Right atrium auricular region (tissue), 2 donors: Measurements from ENCODE around the gene SMURF2. TPM values are rescaled to one million over a fixed set of nuclear protein-coding genes. Genes with fewer than 3 reads are reported as not detected.
"Not testable (repeated sequence)": the region's sequence is repeated elsewhere in the genome, so short reads cannot be mapped to it uniquely, and the experiment has no call there.

ENCODE experiments used
- DNase-seq: peaks from one replicate; pipeline ENCODE4 v3.0.0-alpha.2; 2019; ENCODE audit warnings: low spot score
- H3K27ac ChIP-seq, 2 donors: fragments of 200-600 bp; sonication (generic); 1 replicate in 1 of 2; 2 replicates in 1 of 2; pipeline ENCODE4 v1.5.1; 2016 to 2019
- H3K27me3 ChIP-seq, 2 donors: fragments of 200-600 bp; sonication (generic); one replicate each; pipeline versions ENCODE4 v1.5.1 to v1.6.0; 2017 to 2019
- H3K36me3 ChIP-seq: fragments of 200-600 bp; sonication (generic); one replicate; pipeline ENCODE4 v1.5.1; 2016
- H3K4me1 ChIP-seq, 2 donors: fragments of 200-600 bp; sonication (generic); one replicate each; pipeline versions ENCODE4 v1.5.1 to v1.6.0; 2017 to 2019
- H3K4me3 ChIP-seq, 2 donors: fragments of 200-600 bp; sonication (generic); 1 replicate in 1 of 2; 2 replicates in 1 of 2; pipeline ENCODE4 v1.5.1; 2017 to 2019; ENCODE audit warnings: mild to moderate bottlenecking in 1 of 2, moderate library complexity in 1 of 2
- H3K9me3 ChIP-seq, 2 donors: fragments of 200-600 bp; sonication (generic); one replicate each; pipeline ENCODE4 v1.5.1; 2019
- CTCF ChIP-seq, 2 donors: fragments of 200-600 bp; sonication (generic); IDR thresholded peaks; one replicate each; pipeline ENCODE4 v1.5.1; 2019; ENCODE audit warnings: antibody characterized with exemption in 2 of 2
- total RNA-seq, 2 donors: library from RNA; depleted of rRNA; stranded (reverse); fragments of >200 nt; gene quantifications; one replicate each; pipeline ENCODE4 v1.1.0, GENCODE V29; 2016

SMURF2 gene
- total RNA-seq, 2 donors from 2014 or later: 12.6 to 15.3 TPM

DNA sequence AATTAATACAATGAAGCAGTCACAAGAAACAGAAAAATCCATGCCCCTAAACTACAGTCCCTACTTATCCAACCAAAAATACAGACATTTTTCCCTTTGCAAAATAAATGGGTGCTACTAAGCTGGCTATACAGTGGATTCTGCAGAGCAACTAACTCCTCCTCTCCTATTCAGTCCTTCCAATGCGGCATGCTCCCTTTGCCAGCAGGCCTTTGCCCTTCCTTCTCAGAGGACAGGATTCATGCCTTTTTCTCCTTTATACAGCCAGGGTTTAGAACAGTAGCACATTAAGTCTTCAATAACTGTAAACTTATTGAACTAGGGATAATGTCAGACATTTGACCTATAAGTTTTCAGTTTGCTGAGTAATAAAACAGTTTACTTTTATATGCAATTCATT is 70.2 kb downstream of the SMURF2 start:
- no peak for DNase-seq
- H3K27me3 ChIP-seq: no peaks in the 10 kb centered on the region
- no peak overlapping the region for H3K27ac ChIP-seq
- no peaks in the 10 kb centered on the region for H3K4me1 ChIP-seq
- no peak overlapping the region for H3K4me3 ChIP-seq
- no peak for TF ChIP-seq CTCF (IDR thresholded peaks at IDR 0.05)
- H3K36me3 ChIP-seq: peaks cover 23% of the 10 kb centered on the region
- H3K9me3 ChIP-seq: no peaks in the 10 kb centered on the region

- no peak for TF ChIP-seq CTCF (IDR thresholded peaks at IDR 0.05)
- Histone ChIP-seq H3K27ac (no peak overlapping the region), H3K27me3 (no peaks in the 10 kb centered on the region), H3K4me1 (no peaks in the 10 kb centered on the region), H3K4me3 (no peak overlapping the region), H3K9me3 (no peaks in the 10 kb centered on the region), H3K36me3 (peaks cover 43% of the 10 kb centered on the region)
- no peak for DNase-seq
Observed at GRCh38 chr17:64585146-64585545, 77.0 kb downstream of the SMURF2 start.

DNA sequence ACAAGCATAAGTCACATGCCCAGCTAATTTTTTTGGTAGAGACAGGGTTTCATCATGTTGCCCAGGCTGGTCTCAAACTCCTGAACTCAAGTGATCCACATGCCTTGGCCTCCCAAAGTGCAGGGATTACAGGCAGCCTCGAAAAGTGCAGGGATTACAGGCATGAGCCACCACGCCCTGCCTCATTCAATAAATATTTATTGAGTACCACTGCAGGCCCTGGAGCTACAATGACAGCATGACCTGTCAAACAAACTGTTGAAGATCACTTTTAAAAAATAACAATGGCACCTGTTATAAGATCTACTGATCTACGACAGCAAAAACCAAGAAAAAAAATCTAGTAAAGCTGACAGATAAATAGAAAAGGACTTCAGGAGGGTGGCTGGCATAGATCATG is 79.1 kb downstream of the SMURF2 start:
- Histone ChIP-seq H3K36me3 (peaks cover 45% of the 10 kb centered on the region), H3K27ac (no peak overlapping the region), H3K4me3 (no peak overlapping the region), H3K9me3 (no peaks in the 10 kb centered on the region), H3K4me1 (no peaks in the 10 kb centered on the region), H3K27me3 (no peaks in the 10 kb centered on the region)
- DNase-seq: no peak
- TF ChIP-seq CTCF (IDR thresholded peaks at IDR 0.05): no peak

DNA sequence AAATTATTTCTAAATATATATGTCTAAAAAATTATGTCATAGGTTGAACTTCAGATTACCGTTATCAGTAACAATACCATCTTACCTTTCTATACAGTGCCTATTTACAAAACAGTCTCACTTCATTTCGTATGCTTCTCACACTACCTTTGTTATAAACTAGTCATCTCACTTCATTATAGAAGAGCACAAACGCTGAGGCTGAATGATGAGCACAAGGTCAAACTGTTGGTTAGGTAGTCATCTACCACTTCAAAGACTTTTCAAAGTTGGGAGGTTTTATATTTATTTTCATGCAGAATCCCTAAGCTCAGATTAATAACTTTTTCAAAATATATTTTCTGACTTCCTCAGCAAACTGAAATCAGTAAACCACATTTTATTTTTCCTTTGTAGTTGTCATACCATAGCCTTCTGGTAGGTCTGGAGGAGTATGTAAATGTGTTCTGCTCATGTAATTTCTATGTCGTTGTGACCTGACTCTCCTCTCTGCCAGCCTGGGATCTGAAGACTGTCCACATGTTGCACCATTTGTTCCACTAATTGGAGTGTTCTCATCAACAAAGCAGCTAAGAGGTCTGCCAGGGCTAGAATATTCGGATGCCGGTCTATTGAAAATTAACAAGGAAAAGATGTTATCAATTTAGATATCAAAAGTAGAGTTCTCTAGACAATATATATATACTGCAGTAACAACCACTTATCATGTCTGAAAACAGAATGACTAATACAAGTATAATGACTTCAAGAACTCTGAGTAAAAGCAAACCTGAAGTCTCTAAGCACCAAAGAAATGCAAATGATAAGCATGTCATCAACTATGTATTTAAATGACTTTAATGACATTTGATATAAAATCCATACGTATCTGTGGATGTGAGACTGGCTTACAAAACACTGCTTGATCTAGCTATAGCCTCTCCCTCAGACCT is 81.5 kb downstream of the SMURF2 start:
- H3K4me1 ChIP-seq: no peaks in the 10 kb centered on the region
- no peaks in the 10 kb centered on the region for H3K9me3 ChIP-seq
- H3K4me3 ChIP-seq: no peak overlapping the region
- no peak for TF ChIP-seq CTCF (IDR thresholded peaks at IDR 0.05)
- H3K27ac ChIP-seq: no peak overlapping the region
- H3K36me3 ChIP-seq: peaks cover 59% of the 10 kb centered on the region
- no peak for DNase-seq
- H3K27me3 ChIP-seq: no peaks in the 10 kb centered on the region

DNA sequence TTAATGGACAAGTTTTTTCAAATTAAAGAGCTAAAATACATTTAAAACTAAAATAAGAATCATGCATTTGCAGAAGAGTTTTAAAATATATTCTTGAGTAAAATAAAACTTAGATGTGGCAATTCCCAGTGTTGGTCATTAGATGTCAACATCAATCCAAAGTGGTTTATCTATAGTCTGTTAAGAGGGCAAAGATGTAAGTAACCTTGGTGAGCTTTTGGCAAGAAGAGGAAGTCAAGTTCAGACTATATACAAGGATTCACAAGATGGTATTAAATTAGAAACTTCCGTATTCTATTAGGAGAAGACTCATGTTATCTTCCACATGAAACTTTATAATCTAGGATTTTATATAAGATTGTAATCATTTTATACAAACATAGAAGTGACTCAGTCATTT is 82.2 kb downstream of the SMURF2 start:
- Histone ChIP-seq H3K4me3 (no peak overlapping the region), H3K27ac (no peak overlapping the region), H3K27me3 (no peaks in the 10 kb centered on the region), H3K4me1 (no peaks in the 10 kb centered on the region), H3K9me3 (no peaks in the 10 kb centered on the region), H3K36me3 (peaks cover 59% of the 10 kb centered on the region)
- no peak for TF ChIP-seq CTCF (IDR thresholded peaks at IDR 0.05)
- DNase-seq: no peak

GRCh38 chr17:64577025-64577424 is 85.1 kb downstream of the SMURF2 start:
- DNase-seq, H3K9me3 ChIP-seq, H3K4me3 ChIP-seq, H3K27me3 ChIP-seq, H3K27ac ChIP-seq: not testable (repeated sequence)
- Histone ChIP-seq H3K36me3 (peaks cover 41% of the 10 kb centered on the region), H3K4me1 (peaks cover 0 to 13% of the 10 kb centered on the region in 2 donors)
